Activated T-cell treated with anti-CD3 and anti-CD28 coated beads, Interleukin-2, amount 50 U/mL, for 4 hours (primary cell): ENCODE data around the gene ACTR8. TPM values are rescaled to one million over a fixed set of nuclear protein-coding genes. Genes with fewer than 3 reads are reported as not detected.

ENCODE experiments used
- ATAC-seq, 2 donors: fragments of 200-7000 bp; cut with Tn5 transposase; one replicate each; pipeline ENCODE4 v1.10.0; 2021
- DNase-seq: peaks from one replicate; pipeline ENCODE4 v3.0.0-alpha.2; 2020
- H3K27me3 Mint-ChIP-seq: one replicate; pipeline ENCODE4 v1.8.0; 2021; ENCODE audit warnings: low read depth, mixed read lengths
- H3K36me3 Mint-ChIP-seq: one replicate; pipeline ENCODE4 v1.8.0; 2022; ENCODE audit warnings: mixed read lengths; ENCODE audit not compliant: insufficient read depth
- H3K4me1 Mint-ChIP-seq: one replicate; pipeline ENCODE4 v1.8.0; 2021; ENCODE audit warnings: low read depth, mixed read lengths
- H3K4me3 Mint-ChIP-seq: one replicate; pipeline ENCODE4 v1.8.0; 2021; ENCODE audit warnings: mild to moderate bottlenecking, moderate library complexity, mixed read lengths
- H3K9me3 Mint-ChIP-seq: one replicate; pipeline ENCODE4 v1.8.0; 2021; ENCODE audit warnings: mixed read lengths
- total RNA-seq, 3 donors: library from RNA; stranded (reverse); gene quantifications; one replicate each; pipeline ENCODE4 v1.2.1, GENCODE V29; 2021

ACTR8 gene
- total RNA-seq, 3 donors from 2014 or later = 28.1 to 36.3 (median 36.2) TPM

DNA sequence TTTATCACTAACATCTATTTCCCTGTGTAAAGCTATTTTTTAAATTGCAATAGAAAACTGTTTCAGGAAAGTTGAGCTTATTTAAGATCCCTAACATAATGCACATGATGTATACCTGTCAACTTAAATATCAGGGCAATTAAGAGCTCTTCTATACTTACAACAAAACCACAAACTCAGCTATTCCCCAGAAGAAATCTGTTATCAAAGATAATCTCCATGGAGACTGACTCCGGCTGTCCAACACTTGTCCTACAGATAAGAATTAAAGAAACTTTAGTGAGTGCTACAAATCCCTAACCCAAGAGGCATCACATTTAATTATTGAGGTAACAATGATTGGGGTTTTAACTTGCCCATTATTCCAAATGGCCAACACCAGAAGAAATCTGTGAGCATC, 6.3 kb upstream of the ACTR8 start:
- Mint-ChIP-seq H3K36me3 (peaks cover 27% of the 10 kb centered on the region), H3K9me3 (peaks cover 5% of the 10 kb centered on the region), H3K27me3 (no peaks in the 10 kb centered on the region), H3K4me1 (peaks cover 53% of the 10 kb centered on the region), H3K4me3 (no peak overlapping the region)
- no peak for DNase-seq
- ATAC-seq = no peak

DNA sequence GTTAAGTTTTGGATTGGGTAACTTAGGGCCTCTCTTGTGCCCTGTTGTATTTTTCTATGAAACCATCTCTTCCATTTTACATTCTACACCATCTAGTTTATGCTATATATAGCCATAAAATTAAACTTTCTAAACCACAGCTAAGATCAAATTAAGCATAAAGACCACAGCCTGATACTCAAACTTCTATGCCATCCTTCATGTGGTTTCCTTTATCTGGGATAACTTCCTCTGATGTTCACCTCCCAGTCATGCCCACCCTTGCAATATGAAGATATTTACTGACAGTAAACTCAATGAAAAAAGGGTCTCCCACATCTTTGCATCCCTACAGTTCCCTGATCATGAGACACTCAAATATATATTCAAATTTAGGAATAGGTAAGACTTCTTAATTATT, 5.5 kb upstream of the ACTR8 start:
- ATAC-seq (no peak), DNase-seq (no peak)
- H3K36me3 Mint-ChIP-seq = peaks cover 30% of the 10 kb centered on the region
- H3K9me3 Mint-ChIP-seq = peaks cover 3% of the 10 kb centered on the region
- H3K27me3 Mint-ChIP-seq = no peaks in the 10 kb centered on the region
- H3K4me3 Mint-ChIP-seq = no peak overlapping the region
- peaks cover 53% of the 10 kb centered on the region for H3K4me1 Mint-ChIP-seq

DNA sequence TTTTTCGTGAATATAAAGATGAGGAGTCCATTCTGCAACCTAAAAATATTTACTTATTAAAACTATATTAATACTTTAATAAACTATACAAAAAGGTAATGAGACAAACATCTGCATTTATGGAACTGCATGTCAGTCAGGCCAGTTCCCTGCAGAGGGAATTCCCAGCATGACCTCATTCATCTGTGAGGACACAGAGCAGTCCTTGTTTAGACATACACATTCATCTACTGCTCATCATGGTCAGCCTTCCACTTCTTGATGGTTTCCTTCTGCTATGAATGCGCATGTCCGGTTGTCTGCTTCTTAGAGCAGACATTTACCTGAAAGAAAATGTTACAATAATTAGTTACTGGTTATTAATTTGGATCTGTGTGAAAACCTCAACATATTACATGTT, 3.3 kb upstream of the ACTR8 start:
- Mint-ChIP-seq H3K36me3 (peaks cover 29% of the 10 kb centered on the region), H3K9me3 (no peaks in the 10 kb centered on the region), H3K4me1 (peaks cover 55% of the 10 kb centered on the region), H3K4me3 (no peak overlapping the region), H3K27me3 (no peaks in the 10 kb centered on the region)
- no peak for ATAC-seq
- DNase-seq = no peak

DNA sequence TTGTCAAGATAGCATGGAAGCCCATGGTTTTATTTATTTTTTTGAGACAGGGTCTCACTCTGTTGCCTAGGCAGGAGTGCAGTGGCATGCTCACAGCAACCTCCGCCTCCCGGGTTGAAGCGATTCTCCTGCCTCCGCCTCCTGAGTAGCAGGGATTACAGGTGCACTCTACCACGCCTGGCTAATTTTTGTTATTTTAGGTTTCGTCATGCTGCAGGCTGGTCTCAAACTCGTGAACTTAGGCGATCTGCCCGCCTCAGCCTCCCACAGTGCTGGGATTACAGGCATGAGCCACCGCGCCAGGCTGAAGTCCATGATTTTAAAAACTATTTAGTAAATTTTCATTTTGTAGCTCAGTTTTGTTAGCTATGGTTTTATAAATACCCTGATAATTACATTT, 2.7 kb upstream of the ACTR8 start:
- Mint-ChIP-seq H3K4me3 (no peak overlapping the region), H3K4me1 (peaks cover 54% of the 10 kb centered on the region), H3K36me3 (peaks cover 29% of the 10 kb centered on the region), H3K9me3 (no peaks in the 10 kb centered on the region), H3K27me3 (no peaks in the 10 kb centered on the region)
- no peak for ATAC-seq
- DNase-seq = no peak

DNA sequence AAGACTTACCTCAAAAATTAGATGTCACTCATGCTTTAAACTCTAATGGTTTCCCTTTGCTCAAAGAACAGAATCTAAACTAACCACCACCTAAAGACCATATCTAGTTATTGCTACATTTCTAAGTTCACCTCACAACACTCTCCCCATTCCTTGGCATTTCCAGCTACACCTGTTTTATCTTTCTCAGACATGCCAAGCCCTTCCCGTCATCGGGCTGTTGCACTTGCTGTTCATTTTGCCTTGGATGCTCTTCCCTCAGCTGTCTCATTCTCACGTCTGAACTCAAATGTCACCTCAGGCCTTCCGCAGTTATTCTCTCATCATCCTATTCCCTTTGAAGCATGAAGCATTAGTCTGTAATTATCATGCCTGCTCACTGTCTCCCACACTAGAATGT, 1.1 kb upstream of the ACTR8 start:
- H3K4me3 Mint-ChIP-seq = peak overlapping the region; percentile 94
- H3K4me1 Mint-ChIP-seq = peaks cover 43% of the 10 kb centered on the region
- peaks cover 25% of the 10 kb centered on the region for H3K36me3 Mint-ChIP-seq
- no peaks in the 10 kb centered on the region for H3K9me3 Mint-ChIP-seq
- no peaks in the 10 kb centered on the region for H3K27me3 Mint-ChIP-seq
- ATAC-seq (no peak), DNase-seq (no peak)

DNA sequence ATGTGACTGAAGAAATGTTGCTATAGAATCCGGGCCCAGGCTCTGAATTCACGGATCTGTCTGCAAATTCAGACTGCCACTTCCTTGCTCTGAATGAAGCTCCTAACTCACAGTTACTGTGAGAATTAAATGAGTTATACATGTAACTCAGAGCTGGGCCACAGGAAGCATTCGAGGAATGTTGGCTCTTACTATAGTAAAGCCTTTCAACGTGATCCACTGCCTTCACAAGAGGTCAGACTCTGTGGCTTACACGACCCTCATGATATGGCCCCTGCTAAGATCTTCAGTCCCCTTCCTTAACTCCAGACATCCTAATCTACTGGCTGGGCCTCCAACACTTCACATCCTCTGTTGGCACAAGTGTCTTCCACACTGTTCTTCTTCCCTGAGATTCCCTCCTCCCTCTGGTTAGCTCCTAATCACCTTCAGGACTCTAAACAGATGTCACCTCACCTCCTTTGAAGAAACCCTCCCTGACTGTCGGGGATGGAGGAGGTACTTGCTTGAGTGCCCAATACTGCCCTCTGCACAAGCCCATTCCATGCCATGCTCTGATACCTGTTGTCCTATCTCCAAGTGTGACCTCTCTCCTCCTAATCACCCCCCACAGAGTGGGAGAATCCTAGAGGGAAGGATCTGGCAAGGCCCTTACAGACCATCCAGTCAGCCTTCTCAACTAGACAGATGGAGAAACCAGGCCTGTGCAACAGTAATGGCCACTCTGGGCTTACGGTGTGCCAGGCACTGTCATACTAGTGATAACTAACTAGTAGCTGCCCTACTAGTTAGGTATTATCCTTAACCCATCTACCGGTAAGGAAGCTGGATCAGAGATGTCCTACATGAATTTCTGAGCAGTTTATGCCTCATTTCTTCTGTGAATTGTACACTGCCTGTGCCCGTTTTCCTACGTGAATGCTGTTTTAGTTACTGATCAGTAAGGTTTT, 1.3 kb downstream of the ACTR8 start:
- H3K9me3 Mint-ChIP-seq = no peaks in the 10 kb centered on the region
- peaks cover 32% of the 10 kb centered on the region for H3K36me3 Mint-ChIP-seq
- peak overlapping the region; percentile 94 for H3K4me3 Mint-ChIP-seq
- ATAC-seq (no peak), DNase-seq (no peak)
- no peaks in the 10 kb centered on the region for H3K27me3 Mint-ChIP-seq
- H3K4me1 Mint-ChIP-seq = peaks cover 29% of the 10 kb centered on the region

DNA sequence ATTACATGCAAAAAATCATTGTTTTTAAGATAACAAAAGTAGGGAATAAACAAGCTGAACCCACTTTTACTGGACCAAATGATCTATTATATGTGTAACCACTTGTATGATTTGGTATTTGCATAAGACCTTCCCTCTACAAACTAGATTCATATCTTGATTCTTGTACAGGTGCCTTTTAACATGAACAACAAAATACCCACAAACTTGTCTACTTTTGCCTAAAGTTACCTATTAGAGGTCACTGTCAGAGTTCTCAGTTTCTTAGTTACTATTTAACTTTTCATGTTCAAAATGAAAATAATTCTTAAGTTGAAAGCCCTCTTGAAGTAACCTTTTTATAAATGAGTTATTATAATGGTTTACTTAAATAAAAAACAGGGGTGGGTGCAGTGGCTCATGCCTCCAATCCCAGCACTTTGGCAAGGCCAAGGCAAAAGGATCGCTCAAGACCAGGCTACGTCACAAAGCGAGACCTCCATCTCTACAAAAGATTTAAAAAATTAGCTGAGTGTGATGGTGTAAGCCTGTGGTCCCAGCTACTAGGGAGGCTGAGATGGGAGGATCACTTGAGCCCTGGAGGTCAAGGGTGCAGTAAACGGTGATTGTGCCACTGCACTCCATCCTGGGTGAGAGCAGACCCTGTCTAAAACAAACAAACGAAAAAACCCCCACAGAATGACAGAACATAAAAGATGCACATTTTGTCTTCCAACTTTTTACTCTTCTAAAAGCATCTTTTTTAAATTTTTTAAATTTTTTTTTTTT, 16.0 kb downstream of the ACTR8 start:
- DNase-seq (no peak), ATAC-seq (no peak)
- peaks cover 45% of the 10 kb centered on the region for H3K36me3 Mint-ChIP-seq
- H3K4me1 Mint-ChIP-seq = peaks cover 2% of the 10 kb centered on the region
- H3K9me3 Mint-ChIP-seq = no peaks in the 10 kb centered on the region
- no peaks in the 10 kb centered on the region for H3K27me3 Mint-ChIP-seq
- no peak overlapping the region for H3K4me3 Mint-ChIP-seq

DNA sequence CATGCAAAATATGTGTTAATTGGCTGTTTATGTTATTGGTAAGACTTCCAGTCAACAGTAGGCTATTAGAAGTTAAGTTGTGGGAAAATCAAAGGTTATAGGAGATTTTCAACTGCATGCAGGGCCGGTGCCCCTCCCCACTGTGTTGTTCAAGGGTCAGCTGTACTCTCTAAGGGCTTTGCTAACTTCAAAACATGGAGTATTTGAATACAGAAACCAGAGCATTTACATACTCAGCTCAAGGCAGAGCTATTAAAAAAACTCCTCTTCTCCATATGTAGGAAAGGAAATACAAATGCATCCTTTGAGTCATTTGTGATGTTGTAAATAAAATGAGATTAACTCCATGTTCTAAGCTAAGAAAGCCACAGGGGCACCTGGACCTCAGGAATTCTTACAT, 18.8 kb downstream of the ACTR8 start:
- H3K4me1 Mint-ChIP-seq = peaks cover 2% of the 10 kb centered on the region
- H3K4me3 Mint-ChIP-seq = no peak overlapping the region
- ATAC-seq (no peak), DNase-seq (no peak)
- no peaks in the 10 kb centered on the region for H3K27me3 Mint-ChIP-seq
- peaks cover 33% of the 10 kb centered on the region for H3K36me3 Mint-ChIP-seq
- H3K9me3 Mint-ChIP-seq = no peaks in the 10 kb centered on the region

DNA sequence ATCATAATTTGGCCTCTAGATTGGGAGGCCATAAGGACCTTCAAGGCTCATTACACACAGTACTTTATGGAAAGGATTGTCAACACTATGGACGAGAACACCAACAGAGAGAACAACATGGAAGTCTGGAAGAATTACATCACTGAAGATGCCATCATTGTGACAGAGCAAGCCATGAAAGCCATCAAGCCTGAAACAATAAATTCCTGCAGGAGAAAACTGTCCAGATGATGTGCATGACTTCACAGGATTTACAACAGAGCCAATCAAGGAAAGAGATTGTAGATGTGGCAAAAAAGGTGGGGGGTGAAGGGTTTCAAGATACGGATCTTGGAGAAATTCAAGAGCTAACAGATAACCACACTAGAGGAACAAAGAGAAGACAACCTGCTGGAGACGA, 19.7 kb downstream of the ACTR8 start:
- peaks cover 28% of the 10 kb centered on the region for H3K36me3 Mint-ChIP-seq
- H3K9me3 Mint-ChIP-seq = no peaks in the 10 kb centered on the region
- no peak for ATAC-seq
- H3K4me3 Mint-ChIP-seq = no peak overlapping the region
- H3K4me1 Mint-ChIP-seq = no peaks in the 10 kb centered on the region
- H3K27me3 Mint-ChIP-seq = no peaks in the 10 kb centered on the region
- DNase-seq = no peak

DNA sequence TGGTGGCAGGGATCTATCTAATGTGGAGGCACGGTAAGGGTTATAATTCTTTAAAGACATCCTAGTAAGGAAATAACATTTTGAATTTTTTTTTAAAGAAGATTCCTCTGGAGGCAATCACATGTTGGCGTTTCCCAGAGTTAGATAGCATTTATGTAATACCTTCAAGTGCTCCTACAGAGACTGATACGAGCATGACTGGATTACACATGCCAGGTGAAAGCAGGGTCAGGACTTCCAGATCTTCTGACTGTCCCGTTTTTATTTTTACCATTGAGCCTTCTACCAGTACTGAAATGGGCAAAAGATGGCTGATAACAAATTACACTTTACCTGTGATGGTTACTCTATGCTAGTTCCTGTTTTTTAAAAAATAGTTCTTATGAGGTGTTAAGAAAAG, 21.8 kb downstream of the ACTR8 start:
- no peak for DNase-seq
- no peaks in the 10 kb centered on the region for H3K4me1 Mint-ChIP-seq
- no peak for ATAC-seq
- no peaks in the 10 kb centered on the region for H3K9me3 Mint-ChIP-seq
- H3K4me3 Mint-ChIP-seq = no peak overlapping the region
- H3K36me3 Mint-ChIP-seq = peaks cover 24% of the 10 kb centered on the region
- no peaks in the 10 kb centered on the region for H3K27me3 Mint-ChIP-seq

DNA sequence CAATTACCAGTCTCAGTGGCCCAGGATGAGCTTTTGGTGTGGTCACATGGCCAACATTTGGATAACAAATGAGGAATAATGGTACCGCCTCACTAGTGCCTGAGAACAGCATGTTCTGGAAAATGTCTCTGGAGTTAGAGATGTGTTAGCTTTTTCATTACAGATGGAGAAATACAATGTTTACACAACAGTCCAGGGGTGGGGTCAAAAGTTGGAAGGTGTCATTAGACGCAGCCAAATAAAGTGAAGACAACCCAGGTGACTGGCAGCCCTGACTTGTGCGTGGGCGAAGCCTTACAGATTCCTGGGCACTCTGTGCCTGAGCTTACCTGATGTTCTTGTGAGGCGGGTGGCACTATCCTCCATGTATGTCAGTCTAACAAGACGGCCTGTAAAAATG, 22.8 kb downstream of the ACTR8 start:
- Mint-ChIP-seq H3K4me3 (no peak overlapping the region), H3K9me3 (no peaks in the 10 kb centered on the region), H3K36me3 (peaks cover 18% of the 10 kb centered on the region), H3K27me3 (peaks cover 5% of the 10 kb centered on the region), H3K4me1 (no peaks in the 10 kb centered on the region)
- ATAC-seq (no peak), DNase-seq (no peak)

DNA sequence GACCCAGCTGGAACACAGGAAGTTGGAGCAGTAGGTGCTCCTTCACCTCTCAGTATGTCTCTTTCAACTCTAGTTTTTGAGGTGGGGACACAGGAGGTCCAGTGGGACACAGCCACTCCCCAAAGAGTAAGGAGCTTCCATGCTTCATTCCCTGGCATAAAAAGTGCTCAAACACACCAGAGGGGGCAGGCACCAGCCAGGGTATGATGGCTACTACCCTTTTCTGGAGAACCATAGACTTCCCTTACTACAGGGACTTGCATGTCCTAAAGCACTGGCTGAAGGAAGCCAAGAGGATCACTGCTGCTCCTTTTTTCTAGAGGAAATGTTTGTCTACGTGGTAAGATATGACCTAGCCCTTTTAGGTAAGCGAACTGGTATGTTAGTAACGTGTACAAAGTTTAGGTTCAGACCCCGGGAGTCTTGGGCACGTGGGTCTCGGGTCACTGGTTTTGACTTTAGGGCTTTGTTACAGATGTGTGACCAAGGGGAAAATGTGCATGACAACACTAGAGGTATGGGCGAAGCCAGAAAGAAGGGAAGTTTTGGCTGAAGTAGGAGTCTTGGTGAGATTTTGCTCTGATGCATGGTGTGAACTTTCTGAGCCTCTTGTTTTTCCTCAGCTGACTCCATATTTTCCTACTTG, 23.7 kb downstream of the ACTR8 start:
- Mint-ChIP-seq H3K4me3 (no peak overlapping the region), H3K36me3 (peaks cover 16% of the 10 kb centered on the region), H3K4me1 (no peaks in the 10 kb centered on the region), H3K9me3 (no peaks in the 10 kb centered on the region), H3K27me3 (peaks cover 7% of the 10 kb centered on the region)
- DNase-seq (no peak), ATAC-seq (no peak)

DNA sequence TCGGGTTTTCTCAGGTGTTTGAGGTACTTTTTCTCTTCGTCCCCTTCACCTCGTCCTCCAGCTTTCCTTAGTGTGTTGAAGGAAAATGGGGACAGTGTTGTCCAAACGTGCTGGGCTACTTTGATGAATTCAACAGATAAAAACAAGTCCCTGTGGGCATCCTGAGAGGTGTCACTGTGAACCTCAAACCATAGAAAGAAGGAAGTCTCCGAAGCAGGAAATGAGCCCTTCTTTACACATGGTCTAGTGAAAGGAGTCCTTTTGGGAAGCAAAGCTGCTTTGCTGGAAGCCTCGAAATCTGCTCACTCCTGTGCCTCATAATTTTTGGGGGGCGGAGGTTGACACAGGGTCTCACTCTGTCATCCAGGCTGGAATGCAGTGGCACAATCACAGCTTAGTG, 25.0 kb downstream of the ACTR8 start:
- Mint-ChIP-seq H3K36me3 (peaks cover 10% of the 10 kb centered on the region), H3K4me1 (no peaks in the 10 kb centered on the region), H3K27me3 (peaks cover 7% of the 10 kb centered on the region), H3K4me3 (no peak overlapping the region), H3K9me3 (no peaks in the 10 kb centered on the region)
- ATAC-seq (no peak), DNase-seq (no peak)

DNA sequence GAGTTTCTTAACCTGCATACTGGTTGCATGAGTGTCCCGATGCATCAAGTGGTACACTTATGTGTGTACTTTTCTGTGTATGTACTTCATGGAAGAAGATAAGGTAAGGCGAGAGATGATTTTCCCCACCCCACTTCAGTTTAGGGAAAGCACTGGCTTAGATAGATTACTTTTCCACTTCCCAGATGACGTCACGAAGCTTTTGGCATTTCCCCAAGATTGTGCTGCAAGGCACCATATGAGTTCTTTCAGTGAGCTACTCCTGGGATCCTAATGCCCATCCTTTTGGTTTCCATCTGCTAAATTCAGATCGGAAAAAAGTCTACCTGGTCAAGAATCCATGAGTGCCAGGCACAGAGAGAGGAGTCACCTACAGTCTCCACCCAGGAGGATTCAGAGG, 31.1 kb downstream of the ACTR8 start:
- peaks cover 26% of the 10 kb centered on the region for H3K27me3 Mint-ChIP-seq
- no peak for DNase-seq
- no peak overlapping the region for H3K4me3 Mint-ChIP-seq
- no peaks in the 10 kb centered on the region for H3K36me3 Mint-ChIP-seq
- no peak for ATAC-seq
- peaks cover 5% of the 10 kb centered on the region for H3K4me1 Mint-ChIP-seq
- H3K9me3 Mint-ChIP-seq = no peaks in the 10 kb centered on the region
